A549 (cell line): Measurements from ENCODE around the gene CHST5. TPM values are rescaled to one million over a fixed set of nuclear protein-coding genes. Genes with fewer than 3 reads are reported as not detected.
"Not testable (repeated sequence)": the region's sequence is repeated elsewhere in the genome, so short reads cannot be mapped to it uniquely, and the experiment has no call there.

ENCODE experiments used
- ATAC-seq, 2 experiments: fragments of 200-7000 bp in 1 of 2; fragments of >200 bp in 1 of 2; cut with Nextera tagmentation in 1 of 2; cut with Tn5 transposase in 1 of 2; 3 replicates each; pipeline versions ENCODE4 v1.8.0 to v1.9.1; 2018 to 2020; ENCODE audit warnings: mild to moderate bottlenecking in 1 of 2, moderate library complexity in 1 of 2
- CTCF ChIA-PET: fragments of 300-600 bp; sonication (Branson Sonifier 250); formaldehyde crosslinking; extraction: SDS; loops from one replicate; lab custom pipeline; 2021; ENCODE audit warnings: antibody characterized with exemption, inconsistent platforms; lab: Yijun Ruan, JAX
- POLR2A ChIA-PET: fragments of 350-600 bp; formaldehyde crosslinking; extraction: SDS; loops from one replicate; lab custom pipeline; 2021; ENCODE audit warnings: antibody characterized with exemption, inconsistent platforms; lab: Yijun Ruan, JAX
- DNase-seq, 2 experiments: peaks; one replicate each; pipeline versions ENCODE4 v3.0.0 to v3.0.0-alpha.2; 2011 to 2016; ENCODE audit warnings: low read depth in 1 of 2, low spot score in 1 of 2
- FAIRE-seq: peaks from 2 replicates; lab custom pipeline; 2011; peaks lifted over from hg19 to GRCh38; lab: Jason Lieb, UNC
- H3K27ac ChIP-seq, 2 experiments: fragments of >200 bp; sonication (Bioruptor Twin); formaldehyde crosslinking; 3 replicates each; pipeline ENCODE4 v1.5.1; 2016 to 2017
- H3K4me1 ChIP-seq: fragments of >200 bp; sonication (Bioruptor Twin); formaldehyde crosslinking; 3 replicates; pipeline ENCODE4 v1.6.1; 2016
- H3K4me2 ChIP-seq: fragments of >200 bp; sonication (Bioruptor Twin); formaldehyde crosslinking; 3 replicates; pipeline ENCODE4 v1.6.1; 2016
- H3K4me3 ChIP-seq: fragments of >200 bp; sonication (Bioruptor Twin); formaldehyde crosslinking; 3 replicates; pipeline ENCODE4 v1.5.1; 2016
- H3K9me3 ChIP-seq: fragments of >200 bp; sonication (Bioruptor Twin); formaldehyde crosslinking; 3 replicates; pipeline ENCODE4 v1.6.1; 2016
- CTCF ChIP-seq: fragments of >200 bp; sonication (Bioruptor Twin); formaldehyde crosslinking; IDR thresholded peaks from 3 replicates; pipeline ENCODE4 v1.5.1; 2016
- ESRRA ChIP-seq: fragments of 150-350 bp; IDR thresholded peaks from 2 replicates; pipeline ENCODE4 v1.6.1; 2014; ENCODE audit warnings: mild to moderate bottlenecking, low read length, borderline replicate concordance
- FOSB ChIP-seq: fragments of 250-450 bp; sonication (Bioruptor Pico); IDR thresholded peaks from 2 replicates; pipeline ENCODE4 v1.5.0; 2020; ENCODE audit warnings: mild to moderate bottlenecking, moderate library complexity
- HEYL ChIP-seq: fragments of 250-450 bp; sonication (Bioruptor Pico); IDR thresholded peaks from 2 replicates; pipeline ENCODE4 v1.8.0; 2021; ENCODE audit warnings: mild to moderate bottlenecking, moderate library complexity
- HMGXB4 ChIP-seq: fragments of 250-450 bp; sonication (Bioruptor Pico); IDR thresholded peaks from 2 replicates; pipeline ENCODE4 v1.5.0; 2021; ENCODE audit warnings: mild to moderate bottlenecking, moderate library complexity, borderline replicate concordance
- HOXA7 ChIP-seq: fragments of 250-450 bp; sonication (Bioruptor Pico); IDR thresholded peaks from 2 replicates; pipeline ENCODE4 v1.5.0; 2020; ENCODE audit warnings: mild to moderate bottlenecking, moderate library complexity
- JUN ChIP-seq, 2 experiments: fragments of >200 bp; sonication (Bioruptor Twin); formaldehyde crosslinking; IDR thresholded peaks; 2 replicates in 1 of 2; 3 replicates in 1 of 2; pipeline ENCODE4 v1.6.1; 2016 to 2017
- JUNB ChIP-seq: fragments of >200 bp; sonication (Bioruptor Twin); formaldehyde crosslinking; IDR thresholded peaks from 2 replicates; pipeline ENCODE4 v1.6.1; 2016
- KDM1A ChIP-seq: fragments of 200-600 bp; sonication (generic); IDR thresholded peaks from 2 replicates; pipeline ENCODE4 v1.6.1; 2016; ENCODE audit warnings: low read depth, mild to moderate bottlenecking
- MYC ChIP-seq: IDR thresholded peaks from 2 replicates; pipeline ENCODE4 v1.6.1; 2012; ENCODE audit warnings: mild to moderate bottlenecking, inconsistent platforms, low read length, improper control_type of control experiment, borderline replicate concordance
- NFE2L2 ChIP-seq: fragments of 150-350 bp; conservative IDR thresholded peaks from 2 replicates; pipeline ENCODE4 v1.6.1; 2014; ENCODE audit warnings: low read length
- NPAS2 ChIP-seq: fragments of 250-450 bp; sonication (Bioruptor Pico); IDR thresholded peaks from 2 replicates; pipeline ENCODE4 v1.8.0; 2022; ENCODE audit warnings: mild to moderate bottlenecking, moderate library complexity, borderline replicate concordance
- NR3C1 ChIP-seq: fragments of >200 bp; sonication (Bioruptor Twin); formaldehyde crosslinking; IDR thresholded peaks from 3 replicates; pipeline ENCODE4 v1.6.1; 2017
- PHF8 ChIP-seq: fragments of 200-600 bp; sonication (generic); IDR thresholded peaks from 2 replicates; pipeline ENCODE4 v1.6.1; 2016; ENCODE audit warnings: low read depth, mild to moderate bottlenecking, antibody characterized with exemption, moderate library complexity, borderline replicate concordance
- RCOR1 ChIP-seq: fragments of 150-350 bp; IDR thresholded peaks from 2 replicates; pipeline ENCODE4 v1.6.1; 2014; ENCODE audit warnings: antibody characterized with exemption, low read length, low read depth
- RFX5 ChIP-seq: fragments of 450-650 bp; IDR thresholded peaks from 2 replicates; pipeline ENCODE4 v1.7.1; 2014; ENCODE audit warnings: antibody characterized with exemption, mild to moderate bottlenecking, moderate library complexity
- RNF2 ChIP-seq: fragments of 200-600 bp; sonication (generic); IDR thresholded peaks from 2 replicates; pipeline ENCODE4 v1.6.1; 2016; ENCODE audit warnings: low read depth, mild to moderate bottlenecking, antibody characterized with exemption, moderate library complexity, borderline replicate concordance
- ZFP36 ChIP-seq: fragments of 450-650 bp; IDR thresholded peaks from 2 replicates; pipeline ENCODE4 v1.6.1; 2014; ENCODE audit warnings: borderline replicate concordance; ENCODE audit not compliant: partially characterized antibody
- ZSCAN20 ChIP-seq: fragments of 250-450 bp; sonication (Bioruptor Pico); IDR thresholded peaks from 2 replicates; pipeline ENCODE4 v1.8.0; 2022; ENCODE audit warnings: mild to moderate bottlenecking, moderate library complexity
- WGBS: methylation state at CpG from one replicate; pipeline ENCODE4 v1.1.6; 2017; ENCODE audit errors: missing lambda C conversion rate; 5-methylcytosine and 5-hydroxymethylcytosine counted together
- polyA plus RNA-seq, 4 experiments: library from polyadenylated mRNA; depleted of rRNA in 3 of 4; stranded (reverse); fragments of >200 nt; fragmentation: RNase III in 1 of 4; extraction: RNeasy Plus Mini Kit Qiagen cat#74134 plus additional on column Dnase treatment in 1 of 4; gene quantifications; 2 replicates in 3 of 4; 3 replicates in 1 of 4; pipeline ENCODE4 v1.2.3, GENCODE V29; 2011 to 2017
- TF ChIP-seq, protein P1 (sequence below): IDR thresholded peaks from 2 replicates; pipeline ENCODE4 v1.6.1; 2012
- TF ChIP-seq, protein P2 (sequence below): IDR thresholded peaks from 2 replicates; pipeline ENCODE4 v1.6.1; 2012
- TF ChIP-seq, protein P3 (sequence below): fragments of >200 bp; sonication (Bioruptor Twin); formaldehyde crosslinking; IDR thresholded peaks from 3 replicates; pipeline ENCODE4 v1.6.1; 2016

Gene CHST5
- polyA plus RNA-seq, 2 of the 4 experiments (the other 2 are of a cell fraction) = 0.05 TPM; not detected in 1

DNA sequence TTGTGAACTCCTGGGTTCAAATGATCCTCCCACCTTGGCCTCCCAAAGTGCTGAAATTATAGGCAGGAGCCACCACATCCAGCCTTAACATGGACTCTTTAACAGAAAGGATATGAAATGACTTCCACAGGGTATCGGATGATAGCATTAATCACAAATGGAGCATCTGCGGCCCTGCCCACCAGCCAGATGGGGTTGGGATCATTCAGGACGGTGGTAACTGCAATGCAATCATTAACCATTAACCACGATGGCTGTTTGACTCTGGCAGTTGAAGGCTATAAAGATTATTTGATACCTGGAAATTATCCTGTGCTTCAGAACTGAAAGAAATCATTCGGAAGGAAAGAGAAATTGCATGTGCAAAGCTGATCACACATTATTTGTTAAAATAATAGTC is 5.3 kb upstream of the CHST5 start:
- Histone ChIP-seq H3K27ac (no peak overlapping the region), H3K4me1 (no peaks in the 10 kb centered on the region), H3K9me3 (no peaks in the 10 kb centered on the region), H3K4me3 (no peak overlapping the region), H3K4me2 (no peak overlapping the region)
- ATAC-seq (no peak), DNase-seq (no peak), FAIRE-seq (no peak)
- CTCF ChIA-PET = interaction anchor here (0.6 to 1.0 kb wide), 3 partner anchors 24 to 548 kb away, joined by 3 read pairs; no protein-coding TSS in a partner anchor
- no peak for TF ChIP-seq HEYL (CRISPR knock-in tag)
- TF ChIP-seq MYC = no peak
- TF ChIP-seq JUNB = no peak
- TF ChIP-seq HOXA7 (CRISPR knock-in tag) = no peak
- no peak for TF ChIP-seq ZFP36
- TF ChIP-seq FOSB (CRISPR knock-in tag) = no peak
- TF ChIP-seq ZSCAN20 (CRISPR knock-in tag) = no peak
- TF ChIP-seq NR3C1 = no peak
- TF ChIP-seq, protein P1, sequence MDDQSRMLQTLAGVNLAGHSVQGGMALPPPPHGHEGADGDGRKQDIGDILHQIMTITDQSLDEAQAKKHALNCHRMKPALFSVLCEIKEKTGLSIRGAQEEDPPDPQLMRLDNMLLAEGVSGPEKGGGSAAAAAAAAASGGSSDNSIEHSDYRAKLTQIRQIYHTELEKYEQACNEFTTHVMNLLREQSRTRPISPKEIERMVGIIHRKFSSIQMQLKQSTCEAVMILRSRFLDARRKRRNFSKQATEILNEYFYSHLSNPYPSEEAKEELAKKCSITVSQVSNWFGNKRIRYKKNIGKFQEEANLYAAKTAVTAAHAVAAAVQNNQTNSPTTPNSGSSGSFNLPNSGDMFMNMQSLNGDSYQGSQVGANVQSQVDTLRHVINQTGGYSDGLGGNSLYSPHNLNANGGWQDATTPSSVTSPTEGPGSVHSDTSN = no peak
- TF ChIP-seq RFX5 = no peak
- TF ChIP-seq CTCF = no peak
- TF ChIP-seq RCOR1 = no peak
- TF ChIP-seq NPAS2 (CRISPR knock-in tag) = no peak
- POLR2A ChIA-PET = no interaction called here
- 75% methylated on average over 5 of the region's 5 CpGs for WGBS

DNA sequence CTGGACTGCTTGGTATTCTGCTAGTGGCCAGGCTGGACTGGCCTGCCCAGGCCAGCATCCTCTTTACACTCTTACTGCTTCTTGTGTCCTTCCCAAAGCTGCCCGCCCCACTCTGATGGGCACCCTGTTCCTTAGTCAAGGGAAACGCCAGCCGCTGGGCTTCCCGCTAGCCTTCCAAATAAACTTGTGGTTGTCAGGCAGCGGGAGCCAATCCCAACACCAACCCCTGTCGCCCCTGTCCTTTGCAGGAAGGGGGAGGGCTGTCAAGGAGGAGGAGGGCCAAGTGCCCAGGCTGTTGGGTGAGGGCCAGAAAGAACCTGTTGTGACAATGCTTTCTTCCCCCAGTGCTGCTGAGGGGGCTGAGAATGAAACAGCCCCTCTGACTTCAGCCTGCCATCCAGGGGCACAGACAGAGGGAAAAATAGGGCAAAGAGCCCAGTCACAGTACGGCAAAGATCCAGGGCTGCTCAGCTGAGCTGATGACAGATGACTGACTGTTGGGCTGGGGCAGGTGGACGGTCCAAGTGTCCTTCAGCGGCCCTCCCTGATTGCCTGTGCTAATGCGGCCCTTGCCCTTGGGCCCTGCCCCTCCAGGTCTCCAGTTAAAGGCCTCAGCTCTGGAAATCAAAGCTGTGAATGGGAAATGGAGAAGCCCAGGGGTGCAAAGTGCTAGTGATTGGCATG is 3.1 kb upstream of the CHST5 start:
- 88% methylated on average over 6 of the region's 10 CpGs for WGBS
- FAIRE-seq, H3K4me3 ChIP-seq, POLR2A ChIA-PET, H3K27ac ChIP-seq, H3K4me1 ChIP-seq, H3K4me2 ChIP-seq, DNase-seq, H3K9me3 ChIP-seq: not testable (repeated sequence)
- CTCF ChIA-PET = interaction anchor here (0.6 to 1.4 kb wide), 4 partner anchors 21 to 1194 kb away, joined by 3 read pairs; no protein-coding TSS in a partner anchor
- ATAC-seq = peak in 1 of 2 experiments; percentile 60; a peak in 2 of 6 replicates

DNA sequence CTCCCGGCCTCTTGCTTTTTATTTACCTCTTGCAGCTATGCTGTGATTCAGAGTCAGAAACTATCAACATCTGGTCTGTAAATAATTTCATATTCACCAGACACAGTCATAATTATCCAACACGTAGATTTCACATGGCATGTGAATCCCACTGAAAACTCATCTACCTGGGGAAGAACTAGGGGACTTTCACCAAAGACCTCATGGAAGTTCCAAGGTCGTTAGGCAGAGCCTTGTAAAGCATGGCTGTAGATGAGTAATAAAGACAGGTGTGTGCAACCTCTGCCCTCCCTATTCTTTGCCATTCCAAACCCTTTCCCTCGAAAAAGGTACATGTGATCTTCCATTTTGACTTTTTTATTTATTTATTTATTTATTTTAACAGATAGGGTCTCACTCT is 1.9 kb upstream of the CHST5 start:
- H3K4me1 ChIP-seq = no peaks in the 10 kb centered on the region
- no peak for FAIRE-seq
- ChIA-PET CTCF (interaction anchor here (0.6 to 1.4 kb wide), 7 partner anchors 20 to 226 kb away, joined by 3 to 7 read pairs (median 3); no protein-coding TSS in a partner anchor), POLR2A (no interaction called here)
- 65% methylated on average over 4 of the region's 4 CpGs for WGBS
- no peak for ATAC-seq
- no peak overlapping the region for H3K27ac ChIP-seq
- H3K4me3 ChIP-seq = no peak overlapping the region
- no peaks in the 10 kb centered on the region for H3K9me3 ChIP-seq
- no peak for DNase-seq
- TF ChIP-seq ESRRA = no peak
- H3K4me2 ChIP-seq = no peak overlapping the region

DNA sequence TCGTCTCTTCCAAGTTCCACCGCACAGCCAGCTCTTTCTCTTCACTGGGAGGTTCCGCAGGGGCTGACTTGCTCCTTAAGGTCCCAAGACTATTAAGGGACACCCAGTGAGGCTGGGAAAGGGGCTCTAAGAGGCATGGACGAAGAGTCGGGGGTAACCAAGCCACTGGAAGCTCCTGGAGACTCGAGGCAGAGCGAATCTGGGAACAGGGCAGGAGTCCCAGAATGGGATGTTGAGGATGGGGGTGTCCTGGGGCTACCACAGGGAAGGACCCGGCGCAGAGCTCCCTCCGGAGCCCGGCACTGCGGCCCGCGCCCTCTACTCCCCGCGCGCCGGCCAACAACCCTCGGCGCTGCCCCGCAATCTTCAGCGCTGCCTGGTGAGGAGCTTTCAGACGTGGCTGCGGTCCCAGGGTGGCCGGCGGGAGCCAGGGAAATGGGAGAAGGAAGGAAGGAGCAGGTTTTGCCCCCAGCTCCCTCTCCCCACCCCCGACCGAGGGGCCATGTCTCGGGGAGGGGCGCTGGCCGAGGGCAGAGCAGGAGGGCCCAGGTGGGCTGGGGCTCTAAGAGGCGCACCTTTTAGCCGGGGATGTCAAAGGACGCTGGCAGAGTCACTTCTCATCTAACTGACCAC is 581 bp downstream of the CHST5 start:
- 85% methylated on average over 32 of the region's 34 CpGs for WGBS
- H3K9me3 ChIP-seq = no peaks in the 10 kb centered on the region
- H3K27ac ChIP-seq = no peak overlapping the region
- no peaks in the 10 kb centered on the region for H3K4me1 ChIP-seq
- no peak overlapping the region for H3K4me2 ChIP-seq
- ATAC-seq (no peak), DNase-seq (no peak), FAIRE-seq (no peak)
- H3K4me3 ChIP-seq = no peak overlapping the region
- CTCF ChIA-PET = interaction anchor here (0.6 to 2.1 kb wide), 7 partner anchors 14 to 125 kb away, joined by 3 to 13 read pairs (median 4); no protein-coding TSS in a partner anchor
- POLR2A ChIA-PET = interaction anchor here (1.6 kb wide), 1 partner anchor 18 kb away, joined by 5 read pairs; no protein-coding TSS in a partner anchor
- TF ChIP-seq KDM1A (no peak), RFX5 (no peak), NFE2L2 (no peak), ESRRA (no peak), JUN (IDR thresholded peaks at IDR 0.05) (no peak), HMGXB4 (CRISPR knock-in tag) (no peak), PHF8 (no peak), MYC (no peak), RNF2 (no peak)
- TF ChIP-seq, protein P2, sequence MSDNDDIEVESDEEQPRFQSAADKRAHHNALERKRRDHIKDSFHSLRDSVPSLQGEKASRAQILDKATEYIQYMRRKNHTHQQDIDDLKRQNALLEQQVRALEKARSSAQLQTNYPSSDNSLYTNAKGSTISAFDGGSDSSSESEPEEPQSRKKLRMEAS = no peak
- TF ChIP-seq, protein P3, sequence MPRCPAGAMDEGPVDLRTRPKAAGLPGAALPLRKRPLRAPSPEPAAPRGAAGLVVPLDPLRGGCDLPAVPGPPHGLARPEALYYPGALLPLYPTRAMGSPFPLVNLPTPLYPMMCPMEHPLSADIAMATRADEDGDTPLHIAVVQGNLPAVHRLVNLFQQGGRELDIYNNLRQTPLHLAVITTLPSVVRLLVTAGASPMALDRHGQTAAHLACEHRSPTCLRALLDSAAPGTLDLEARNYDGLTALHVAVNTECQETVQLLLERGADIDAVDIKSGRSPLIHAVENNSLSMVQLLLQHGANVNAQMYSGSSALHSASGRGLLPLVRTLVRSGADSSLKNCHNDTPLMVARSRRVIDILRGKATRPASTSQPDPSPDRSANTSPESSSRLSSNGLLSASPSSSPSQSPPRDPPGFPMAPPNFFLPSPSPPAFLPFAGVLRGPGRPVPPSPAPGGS = no peak
